OCI-LY1 (cell line): ENCODE data around the gene PNMA8C.

Experiments
- H2AFZ ChIP-seq: fragments of 200-600 bp; sonication (generic), shearing (Covaris generic); 2 replicates; pipeline ENCODE4 v1.6.0; 2014; ENCODE audit warnings: antibody characterized with exemption, mild to moderate bottlenecking, low read length
- H3F3A ChIP-seq: fragments of 200-600 bp; sonication (generic), shearing (Covaris generic); 2 replicates; pipeline ENCODE4 v1.6.0; 2014; ENCODE audit warnings: mild to moderate bottlenecking, antibody characterized with exemption, low read length, moderate library complexity; ENCODE audit not compliant: insufficient read depth
- H3K27ac ChIP-seq: fragments of 200-600 bp; sonication (generic); 2 replicates; pipeline ENCODE4 v1.5.1; 2014; ENCODE audit warnings: low read length, mixed run types, mild to moderate bottlenecking, low read depth; ENCODE audit not compliant: poor library complexity, severe bottlenecking
- H3K27me3 ChIP-seq: fragments of 200-600 bp; sonication (generic); 2 replicates; pipeline ENCODE4 v1.6.0; 2014; ENCODE audit warnings: antibody characterized with exemption, mild to moderate bottlenecking, low read length, moderate library complexity; ENCODE audit not compliant: insufficient read depth
- H3K36me3 ChIP-seq: fragments of 200-600 bp; sonication (generic); 2 replicates; pipeline ENCODE4 v1.6.1; 2014; ENCODE audit warnings: mild to moderate bottlenecking, antibody characterized with exemption, low read length, moderate library complexity, mixed read lengths; ENCODE audit not compliant: insufficient read depth
- H3K4me1 ChIP-seq: fragments of 200-600 bp; sonication (generic); 2 replicates; pipeline ENCODE4 v1.5.1; 2014; ENCODE audit warnings: mild to moderate bottlenecking, low read length, moderate library complexity; ENCODE audit not compliant: insufficient read depth, severe bottlenecking
- H3K4me2 ChIP-seq: fragments of 200-600 bp; sonication (generic), shearing (Covaris generic); 2 replicates; pipeline ENCODE4 v1.6.1; 2014; ENCODE audit warnings: low read length
- H3K4me3 ChIP-seq: fragments of 200-600 bp; sonication (generic); 2 replicates; pipeline ENCODE4 v1.5.1; 2014; ENCODE audit warnings: low read length, low read depth, mild to moderate bottlenecking, mixed read lengths; ENCODE audit not compliant: poor library complexity, severe bottlenecking
- H3K79me2 ChIP-seq: fragments of 200-600 bp; shearing (Covaris generic); 2 replicates; pipeline ENCODE4 v1.6.1; 2016; ENCODE audit warnings: mixed run types, low read length, mixed read lengths; ENCODE audit not compliant: insufficient read depth
- H3K9ac ChIP-seq: fragments of 200-600 bp; sonication (generic), shearing (Covaris generic); 2 replicates; pipeline ENCODE4 v1.6.1; 2014; ENCODE audit warnings: mild to moderate bottlenecking, low read length, mixed read lengths
- H3K9me2 ChIP-seq: fragments of 200-600 bp; sonication (generic), shearing (Covaris generic); 2 replicates; pipeline ENCODE4 v1.6.1; 2014; ENCODE audit warnings: low read depth, mild to moderate bottlenecking, low read length, mixed read lengths
- H3K9me3 ChIP-seq: fragments of 200-600 bp; shearing (Covaris generic); 2 replicates; pipeline ENCODE4 v1.6.1; 2014; ENCODE audit warnings: low read length, mixed read lengths
- H4K20me1 ChIP-seq: fragments of 200-600 bp; sonication (generic), shearing (Covaris generic); 2 replicates; pipeline ENCODE4 v1.6.0; 2016; ENCODE audit warnings: mild to moderate bottlenecking, low read length; ENCODE audit not compliant: insufficient read depth
- CTCF ChIP-seq: fragments of 200-600 bp; sonication (generic), shearing (Covaris generic); IDR thresholded peaks from 2 replicates; pipeline ENCODE4 v1.5.1; 2017; ENCODE audit warnings: mild to moderate bottlenecking, antibody characterized with exemption, low read length, moderate library complexity, mixed read lengths
- EZH2 ChIP-seq: fragments of 200-600 bp; sonication (generic), shearing (Covaris generic); IDR thresholded peaks from 2 replicates; pipeline ENCODE4 v1.8.0; 2017; ENCODE audit warnings: borderline replicate concordance, mixed run types, mild to moderate bottlenecking, antibody characterized with exemption, low read length, moderate library complexity, mixed read lengths

Gene PNMA8C

DNA sequence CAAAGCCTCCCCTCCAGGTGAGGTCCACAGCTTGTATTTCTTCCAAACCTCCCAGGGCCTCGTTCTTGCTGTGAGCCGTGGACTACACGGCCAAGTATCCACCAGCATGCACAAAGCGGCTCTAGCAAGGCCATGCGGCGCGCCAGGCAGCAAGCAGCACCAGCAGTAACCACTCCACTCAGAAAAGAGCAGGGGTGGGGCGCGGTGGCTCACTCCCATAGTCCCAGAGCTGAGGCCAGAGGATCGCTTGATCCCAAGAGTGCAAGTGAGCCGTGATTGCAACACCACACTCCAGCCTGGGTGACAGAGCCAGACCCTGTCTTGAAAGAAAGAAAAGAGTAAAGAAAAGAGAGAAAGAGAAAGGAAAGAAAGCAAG is 20.1 kb downstream of the PNMA8C start:
- no peaks in the 10 kb centered on the region for H3K9me3 ChIP-seq
- no peaks in the 10 kb centered on the region for H3K79me2 ChIP-seq
- no peak overlapping the region for H3K27ac ChIP-seq
- H3K4me2 ChIP-seq: no peak overlapping the region
- H3K9me2 ChIP-seq: no peaks in the 10 kb centered on the region
- H3K4me1 ChIP-seq: no peaks in the 10 kb centered on the region
- no peaks in the 10 kb centered on the region for H4K20me1 ChIP-seq
- H3K27me3 ChIP-seq: no peaks in the 10 kb centered on the region
- TF ChIP-seq EZH2: no peak
- no peak for TF ChIP-seq CTCF
- H2AFZ ChIP-seq: no peak overlapping the region
- no peaks in the 10 kb centered on the region for H3K36me3 ChIP-seq
- no peak overlapping the region for H3K4me3 ChIP-seq
- no peaks in the 10 kb centered on the region for H3F3A ChIP-seq
- H3K9ac ChIP-seq: no peak overlapping the region

DNA sequence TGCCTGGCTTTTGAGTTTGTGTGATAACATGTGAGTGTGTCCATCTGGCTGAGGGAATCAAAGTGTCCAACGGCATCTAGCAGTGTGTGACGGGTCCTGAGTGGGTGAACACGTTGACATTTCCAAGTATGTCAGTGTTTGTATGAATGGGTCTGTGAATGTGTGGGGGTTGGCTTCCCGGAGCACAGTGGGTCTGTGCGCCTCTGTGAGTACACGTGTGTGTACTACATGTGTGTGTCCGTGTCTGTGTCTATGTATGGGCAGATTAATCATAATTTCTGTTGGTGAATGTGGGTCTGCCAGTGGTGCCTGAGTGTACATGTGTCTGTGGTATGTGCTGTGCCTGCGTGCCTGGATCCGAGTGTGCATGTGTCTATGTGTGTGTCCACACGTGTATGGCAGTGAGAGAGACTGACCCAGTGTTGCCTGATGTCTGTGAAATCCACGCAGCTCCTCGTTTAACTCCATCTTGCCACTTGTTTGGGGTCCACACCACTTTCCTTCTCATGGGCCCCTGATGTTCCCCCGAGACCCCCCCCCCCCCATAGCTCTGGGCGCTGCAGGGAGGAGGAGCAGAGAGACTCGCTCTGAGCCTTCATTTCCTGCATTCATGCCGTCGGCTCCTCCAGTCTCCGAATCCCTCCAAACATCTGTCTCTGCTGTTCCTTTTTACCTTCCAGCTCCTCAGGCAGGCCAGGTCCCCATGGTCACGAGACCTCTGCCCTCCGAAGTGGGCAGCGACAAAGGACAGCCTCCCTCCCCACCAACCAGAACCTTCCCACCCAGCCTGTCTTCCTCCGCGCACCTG is 20.7 kb downstream of the PNMA8C start:
- Histone ChIP-seq H3K27ac (no peak overlapping the region), H3K4me2 (no peak overlapping the region), H2AFZ (no peak overlapping the region), H3K4me3 (no peak overlapping the region), H3K27me3 (no peaks in the 10 kb centered on the region), H3K9me3 (no peaks in the 10 kb centered on the region), H3F3A (no peaks in the 10 kb centered on the region), H3K4me1 (no peaks in the 10 kb centered on the region), H3K9ac (no peak overlapping the region), H4K20me1 (no peaks in the 10 kb centered on the region), H3K36me3 (no peaks in the 10 kb centered on the region), H3K79me2 (no peaks in the 10 kb centered on the region), H3K9me2 (no peaks in the 10 kb centered on the region)
- TF ChIP-seq CTCF (no peak), EZH2 (no peak)

DNA sequence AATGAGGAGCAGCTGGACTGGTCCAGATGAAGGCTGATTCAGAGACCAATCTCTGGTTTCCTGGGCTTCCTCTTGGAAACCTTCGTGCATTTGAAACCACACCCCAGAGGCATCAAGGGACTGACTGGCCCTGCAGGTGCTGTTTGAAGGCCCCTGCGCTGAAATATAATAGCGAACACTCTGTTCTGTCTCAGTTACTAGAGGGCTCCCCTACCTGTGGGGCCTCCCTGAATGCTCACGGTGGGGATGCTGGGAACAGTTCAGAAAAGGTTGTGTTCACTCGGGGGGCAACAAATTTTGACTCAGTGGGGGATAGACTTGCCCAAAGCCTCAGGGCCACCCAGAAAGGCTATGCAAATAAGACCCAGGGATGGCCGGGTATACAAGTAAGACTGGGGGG is 21.8 kb downstream of the PNMA8C start:
- no peaks in the 10 kb centered on the region for H3K27me3 ChIP-seq

More for the DNA sequence above, 21.8 kb downstream of the PNMA8C start:
- no peaks in the 10 kb centered on the region for H3F3A ChIP-seq
- no peaks in the 10 kb centered on the region for H3K4me1 ChIP-seq
- no peaks in the 10 kb centered on the region for H3K36me3 ChIP-seq
- H3K27ac ChIP-seq: no peak overlapping the region
- H3K9me2 ChIP-seq: no peaks in the 10 kb centered on the region
- no peak overlapping the region for H3K4me2 ChIP-seq
- TF ChIP-seq CTCF (no peak), EZH2 (no peak)
- no peaks in the 10 kb centered on the region for H4K20me1 ChIP-seq
- no peaks in the 10 kb centered on the region for H3K9me3 ChIP-seq
- no peaks in the 10 kb centered on the region for H3K79me2 ChIP-seq
- no peak overlapping the region for H2AFZ ChIP-seq
- H3K9ac ChIP-seq: no peak overlapping the region
- H3K4me3 ChIP-seq: no peak overlapping the region
